HG03280 (cell line): Measurements from ENCODE around the gene EID3.
"Not testable (repeated sequence)": the region's sequence is repeated elsewhere in the genome, so short reads cannot be mapped to it uniquely, and the experiment has no call there.

Experiments
- ATAC-seq: cut with Tn5 transposase; IDR thresholded peaks from one replicate; pipeline ENCODE4 v1.9.1; 2021; ENCODE audit warnings: mild to moderate bottlenecking, moderate library complexity; ENCODE audit not compliant: unreplicated experiment

The EID3 gene

DNA sequence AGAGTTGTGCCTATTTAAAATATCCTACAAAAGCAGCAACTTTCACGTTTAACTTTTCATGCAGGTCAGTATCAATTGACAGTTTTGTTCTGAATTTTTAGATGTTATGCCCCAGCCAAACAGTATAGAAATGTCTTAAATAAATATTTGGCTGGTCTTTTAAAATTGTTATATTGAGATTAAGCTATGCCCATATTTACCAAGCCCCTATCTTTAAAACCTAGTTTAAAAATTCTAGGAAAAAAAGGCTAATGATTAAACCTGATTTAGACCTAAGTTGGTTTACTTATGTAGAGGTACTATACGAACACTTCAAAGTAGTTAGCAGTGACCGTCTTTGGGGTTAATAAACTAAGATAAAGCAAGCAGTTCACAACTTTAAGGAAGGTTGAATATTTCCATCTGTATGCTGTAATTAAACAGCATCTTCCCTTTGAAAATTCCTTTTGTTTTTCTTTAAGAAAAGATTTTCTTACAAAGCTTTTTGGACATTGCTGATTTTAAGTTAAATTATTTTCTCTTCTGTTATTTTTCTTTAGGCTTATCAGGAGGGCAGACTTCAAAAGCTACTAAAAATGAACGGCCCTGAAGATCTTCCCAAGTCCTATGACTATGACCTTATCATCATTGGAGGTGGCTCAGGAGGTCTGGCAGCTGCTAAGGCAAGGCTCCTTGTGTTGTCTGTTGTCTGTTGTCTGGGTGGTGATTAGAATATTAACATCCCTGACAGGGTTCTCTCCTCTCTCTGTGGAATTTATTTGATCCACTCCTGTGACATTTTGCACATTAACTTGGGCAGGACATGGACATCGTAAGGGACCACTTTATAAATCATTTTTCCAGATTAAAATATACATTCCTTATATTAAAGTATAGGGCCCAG, 7.5 kb downstream of the EID3 start:
- ATAC-seq, result no peak

DNA sequence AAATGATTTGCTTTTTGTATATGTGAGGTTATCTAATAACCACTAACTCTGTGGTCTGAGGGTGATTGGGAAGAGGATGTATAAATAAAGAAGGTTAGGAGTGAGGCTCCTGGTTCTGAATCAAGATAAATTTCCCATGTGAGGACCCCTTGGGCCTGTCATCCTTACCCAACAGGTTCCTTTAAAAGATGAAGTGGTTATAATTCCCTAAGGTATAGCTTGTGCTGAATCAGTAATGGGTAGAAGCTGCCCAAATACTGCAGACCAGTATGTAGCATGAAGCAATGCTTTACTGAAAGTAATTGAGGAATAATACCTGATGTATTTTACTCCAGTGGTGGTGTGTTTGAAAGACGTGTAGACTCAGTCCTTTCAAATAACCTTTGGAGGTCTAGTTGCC, 8.7 kb downstream of the EID3 start:
- ATAC-seq, result no peak

DNA sequence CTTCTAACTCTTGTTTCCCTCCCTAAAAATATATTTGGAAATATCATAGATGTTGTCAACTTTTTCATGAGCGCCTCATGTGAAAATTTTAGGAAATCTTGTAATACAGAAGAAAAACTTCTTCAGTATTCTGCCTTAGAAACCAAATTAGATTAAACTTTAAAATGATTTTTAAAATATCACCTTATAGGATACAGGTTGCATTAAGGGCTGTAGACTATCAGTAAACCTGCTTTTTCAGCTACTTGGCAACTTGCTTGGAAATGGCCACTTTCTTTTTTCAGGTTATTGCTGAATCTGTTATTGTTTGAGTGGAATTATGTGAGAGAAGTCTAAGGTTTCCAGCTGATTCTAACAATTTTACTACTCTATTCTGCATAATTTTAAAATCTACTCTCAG, 9.1 kb downstream of the EID3 start:
- no peak for ATAC-seq

DNA sequence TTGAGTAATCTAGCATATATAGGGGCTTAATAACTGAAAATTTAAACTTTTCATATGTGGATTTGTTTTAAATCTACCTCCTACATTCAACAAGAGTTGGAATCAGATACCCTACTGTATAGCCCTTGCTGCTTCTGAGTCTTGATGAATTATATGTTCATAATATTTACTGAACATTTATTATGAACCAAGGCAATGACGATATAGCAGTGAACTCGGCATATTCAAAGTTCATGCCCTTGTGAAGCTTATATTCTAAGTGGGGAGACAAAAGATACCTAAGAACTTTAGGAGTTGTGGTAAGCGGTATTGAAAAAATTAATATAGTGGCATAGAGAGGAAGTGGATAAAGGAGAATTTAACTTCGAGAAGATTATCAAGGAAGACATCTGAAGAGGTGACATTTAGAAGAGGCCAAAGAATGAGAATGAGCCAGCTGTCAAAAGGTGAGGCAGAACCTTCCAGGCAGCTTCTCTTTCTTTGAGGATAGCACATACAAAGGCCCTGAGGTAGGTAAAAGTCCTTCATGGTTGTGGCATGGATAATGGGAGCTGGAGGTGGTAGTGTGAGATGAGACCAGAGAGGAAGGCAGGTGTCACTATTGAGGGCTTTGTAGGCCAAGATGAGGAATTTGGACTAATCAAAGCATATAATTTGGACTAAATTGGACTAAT, 10.2 kb downstream of the EID3 start:
- no peak for ATAC-seq

DNA sequence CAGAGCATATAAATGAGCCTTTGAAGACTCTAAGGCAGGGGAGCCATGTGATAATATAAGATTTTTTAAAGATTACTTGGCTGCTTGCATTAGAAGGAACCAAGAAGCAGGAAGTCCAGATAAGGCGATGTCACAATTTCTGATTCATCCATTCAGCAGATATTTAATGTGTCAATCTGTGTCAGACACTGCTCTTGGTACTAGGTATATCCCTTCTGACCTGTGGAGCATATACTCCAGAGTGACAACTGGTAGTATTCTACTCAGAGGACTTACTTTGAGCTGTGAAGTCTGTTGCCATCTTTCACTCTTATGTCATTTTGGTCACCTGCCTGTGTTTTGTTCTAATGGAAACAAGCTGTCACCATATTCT, 10.7 kb downstream of the EID3 start:
- ATAC-seq, result no peak

DNA sequence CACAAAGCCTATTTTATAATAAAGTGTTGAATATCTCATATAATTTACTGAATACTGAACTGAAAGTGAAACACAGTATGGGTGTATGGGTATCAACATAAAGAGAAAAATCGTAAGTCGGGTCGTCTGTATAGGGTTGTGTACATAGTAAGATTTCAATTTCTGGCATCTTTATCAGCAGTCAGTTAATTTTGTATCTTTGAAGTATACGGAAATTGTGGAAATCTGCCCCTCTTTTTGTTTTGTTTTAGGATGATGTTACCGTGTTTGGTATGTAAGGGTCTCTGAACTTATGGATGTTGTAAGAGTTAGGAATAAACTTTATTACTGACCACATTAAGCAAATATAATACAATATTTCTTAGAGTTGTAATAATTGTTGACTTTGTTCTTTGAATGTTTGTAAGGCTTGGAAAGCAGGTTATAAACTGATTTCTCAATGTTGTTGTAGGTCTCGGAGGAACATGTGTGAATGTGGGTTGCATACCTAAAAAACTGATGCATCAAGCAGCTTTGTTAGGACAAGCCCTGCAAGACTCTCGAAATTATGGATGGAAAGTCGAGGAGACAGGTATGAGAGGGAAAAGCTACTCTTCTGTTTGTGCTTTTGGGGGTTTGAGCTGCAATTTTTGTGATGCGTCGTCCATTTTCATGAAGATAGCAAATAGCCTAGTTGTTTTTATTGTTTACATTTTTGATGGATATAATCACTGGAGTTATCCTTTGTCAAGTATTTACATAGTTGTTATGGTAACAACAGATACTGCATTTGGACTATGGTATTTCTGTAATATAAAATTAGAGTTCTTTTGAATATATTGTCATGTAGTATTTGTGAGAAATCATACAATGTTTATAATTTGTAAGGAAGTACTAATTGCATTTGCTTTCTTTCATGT, 12.0 kb downstream of the EID3 start:
- no peak for ATAC-seq

DNA sequence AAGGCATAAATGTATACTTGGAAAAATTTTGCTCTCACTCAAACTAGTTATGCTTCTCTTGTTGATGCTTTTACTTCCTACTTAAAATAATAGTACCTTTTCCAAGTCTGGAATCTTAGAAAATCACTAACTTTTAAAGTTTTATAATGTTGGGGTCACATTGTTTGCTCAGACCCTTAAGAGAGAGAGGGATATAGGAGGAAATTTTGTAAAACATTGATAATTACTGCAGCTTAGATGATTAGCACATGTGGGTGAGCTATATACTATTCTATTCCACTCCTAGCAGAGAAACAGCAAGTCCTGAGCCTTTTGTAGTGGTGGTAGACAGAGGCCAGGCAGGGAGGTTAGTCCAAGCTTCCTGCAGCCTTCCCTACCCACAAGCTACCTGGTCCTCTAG, 13.4 kb downstream of the EID3 start:
- no peak for ATAC-seq

DNA sequence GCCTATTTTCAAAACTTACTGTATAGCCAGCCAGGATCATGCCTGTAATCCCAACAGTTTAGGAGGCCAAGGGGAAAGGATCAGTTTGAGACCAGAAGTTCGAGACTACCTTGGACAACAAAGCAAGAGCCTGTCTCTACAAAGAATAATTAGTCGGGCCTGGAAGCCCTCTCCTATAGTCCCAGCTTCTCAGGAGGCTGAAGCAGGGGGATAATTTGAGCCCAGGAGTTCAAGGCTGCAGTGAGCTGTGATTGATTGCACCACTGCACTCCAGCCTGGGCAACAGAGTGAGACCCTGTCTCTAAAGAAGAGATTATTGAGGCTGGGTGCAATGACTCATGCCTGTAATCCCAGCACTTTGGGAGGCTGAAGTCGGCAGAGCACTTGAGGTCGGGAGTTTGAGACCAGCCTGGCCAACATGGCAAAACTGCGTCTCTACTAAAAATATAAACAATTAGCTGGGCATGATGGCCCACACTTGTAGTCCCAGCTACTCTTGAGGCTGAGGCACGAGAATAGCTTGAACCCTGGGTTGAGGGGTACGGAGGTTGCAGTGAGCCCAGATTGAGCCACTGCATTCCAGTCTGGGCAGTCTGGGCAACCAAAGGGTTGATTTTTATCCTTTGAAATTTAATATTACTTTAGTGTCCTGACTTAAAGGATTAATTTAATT, 14.1 kb downstream of the EID3 start:
- ATAC-seq, result no peak

DNA sequence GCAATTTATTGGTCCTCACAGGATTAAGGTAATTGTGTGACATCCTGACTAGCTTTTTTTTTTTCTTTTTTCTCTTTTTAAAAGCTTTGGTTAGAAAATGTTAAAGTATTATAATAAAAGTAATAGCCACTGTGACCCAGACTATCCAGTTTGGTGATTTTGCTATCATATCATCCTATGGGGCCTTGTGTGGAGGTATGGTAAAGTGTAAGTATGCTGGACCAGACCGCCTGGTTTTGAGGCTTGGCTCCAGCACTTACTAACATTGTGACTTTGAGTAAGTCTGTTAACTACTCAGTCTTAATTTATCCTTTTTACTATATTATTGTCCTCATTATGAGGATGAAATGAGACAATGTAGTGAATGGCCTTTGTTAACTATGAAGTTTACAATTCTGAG, 15.5 kb downstream of the EID3 start:
- ATAC-seq, result no peak

DNA sequence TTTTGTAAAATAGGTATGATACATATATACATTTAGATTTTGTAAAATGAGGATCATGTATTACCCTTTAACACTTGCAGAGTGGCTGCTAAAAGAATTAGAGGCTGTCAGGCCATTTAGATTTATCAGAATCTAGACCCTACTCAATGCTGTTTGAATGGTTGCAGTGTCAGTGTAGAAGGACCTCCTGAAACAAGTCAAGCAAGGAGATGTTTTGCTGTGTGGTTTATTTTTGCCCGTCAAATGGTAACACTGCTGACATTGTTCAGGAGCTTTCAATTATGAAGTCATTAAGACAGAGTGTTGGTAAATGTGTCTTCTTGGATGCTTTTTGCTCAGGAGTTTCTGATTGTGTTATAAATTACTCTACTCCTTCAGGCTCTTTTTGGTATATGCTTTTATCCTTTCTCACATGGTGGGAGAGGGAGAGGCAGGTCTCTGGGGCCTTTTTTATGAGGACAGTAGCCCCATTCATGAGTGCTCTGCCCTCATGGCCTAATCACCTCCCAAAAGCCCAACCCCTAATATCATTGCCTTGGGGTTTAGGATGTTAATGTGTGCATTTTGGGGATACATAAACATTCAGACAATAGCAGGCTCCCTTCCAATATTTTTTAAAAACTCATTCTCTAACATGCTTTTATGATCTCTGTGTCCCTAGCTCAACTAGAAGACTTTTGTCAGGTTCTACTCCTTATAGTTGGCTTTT, 16.5 kb downstream of the EID3 start:
- ATAC-seq, result no peak

DNA sequence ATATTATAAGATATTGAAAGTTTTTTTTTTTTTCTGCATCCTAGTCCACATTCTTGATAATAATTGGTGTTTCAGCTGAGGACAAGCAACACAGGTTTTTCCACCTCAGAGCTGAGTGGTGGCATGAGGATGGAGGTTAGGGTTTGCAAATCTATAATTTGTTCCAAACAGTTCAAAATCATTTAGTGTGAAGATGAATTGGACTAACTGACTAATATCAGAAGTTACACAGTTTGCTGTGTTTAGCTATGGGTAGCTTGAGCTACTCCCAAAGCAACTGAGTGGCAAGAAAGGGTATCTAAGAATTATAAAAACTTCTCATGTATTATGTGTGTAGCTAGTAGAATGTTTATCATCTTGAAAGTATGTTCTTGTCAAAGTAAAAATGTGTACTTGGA, 17.1 kb downstream of the EID3 start:
- ATAC-seq, result no peak

DNA sequence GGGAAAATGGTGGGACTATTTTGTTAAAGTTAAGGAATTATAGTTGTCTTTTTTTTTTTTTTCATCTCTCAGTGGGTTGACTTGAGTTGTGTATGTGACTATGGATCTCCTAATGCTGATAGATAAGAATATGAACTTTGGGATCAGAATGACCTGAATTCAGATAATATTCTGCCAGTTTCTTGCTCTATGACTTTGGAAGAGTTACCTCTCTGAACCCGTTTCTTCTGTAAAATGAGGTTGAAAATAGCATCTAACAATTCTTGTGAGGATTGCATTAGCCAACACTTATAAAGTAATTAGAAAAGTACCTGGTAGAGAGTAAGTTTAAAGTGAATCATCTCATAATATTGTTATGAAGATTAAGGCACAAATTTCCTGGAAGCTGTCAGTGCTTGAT, 18.4 kb downstream of the EID3 start:
- ATAC-seq, result no peak

DNA sequence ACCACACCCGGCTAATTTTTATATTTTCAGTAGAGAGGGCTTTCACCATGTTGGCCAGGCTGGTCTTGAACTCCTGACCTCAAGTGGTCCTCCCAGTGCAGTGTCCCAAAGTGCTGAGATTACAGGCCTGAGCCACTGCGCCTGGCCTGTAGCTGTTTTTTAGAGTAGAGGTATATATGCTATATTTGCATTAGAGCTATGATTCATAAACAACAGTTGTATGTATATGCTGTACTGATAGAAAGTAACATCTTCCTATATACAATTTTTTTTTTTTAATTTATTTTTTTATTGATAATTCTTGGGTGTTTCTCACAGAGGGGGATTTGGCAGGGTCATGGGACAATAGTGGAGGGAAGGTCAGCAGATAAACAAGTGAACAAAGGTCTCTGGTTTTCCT, 19.0 kb downstream of the EID3 start:
- ATAC-seq, result not testable (repeated sequence)

DNA sequence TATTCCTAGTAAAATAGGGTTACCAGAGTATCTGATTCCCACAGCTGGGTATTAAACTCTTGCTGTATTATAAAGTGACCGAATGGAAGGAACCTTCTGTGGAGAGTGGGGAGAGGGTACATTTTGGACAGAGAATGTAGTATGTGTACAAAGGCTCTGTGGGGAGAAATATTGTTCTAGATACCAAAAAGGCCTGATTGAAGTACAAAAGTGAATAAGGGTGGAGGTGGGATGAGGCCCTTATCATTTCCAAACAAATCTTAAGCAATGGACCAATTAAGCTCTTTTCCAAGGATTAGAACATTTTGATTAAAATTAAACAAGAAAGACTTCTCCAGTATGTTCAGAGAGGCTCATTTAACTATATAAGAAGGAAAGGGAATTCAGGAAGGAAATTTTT, 20.4 kb downstream of the EID3 start:
- ATAC-seq, result no peak

DNA sequence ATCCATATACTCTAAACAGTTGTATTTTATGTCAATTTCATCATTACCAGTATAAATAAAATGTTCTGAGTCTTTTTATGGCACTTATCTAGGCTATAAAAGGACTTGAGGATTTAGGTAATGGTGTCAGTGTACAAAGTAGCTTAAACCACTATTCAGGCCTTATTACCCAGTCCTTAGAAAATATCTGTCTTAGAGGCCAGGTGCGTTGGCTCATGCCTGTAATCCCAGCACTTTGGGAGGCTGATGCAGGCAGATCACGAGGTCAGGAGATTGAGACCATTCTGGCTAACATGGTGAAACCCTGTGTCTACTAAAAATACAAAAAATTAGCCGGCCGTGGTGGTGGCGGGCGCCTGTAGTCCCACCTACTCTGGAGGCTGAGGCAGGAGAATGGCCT, 24.7 kb downstream of the EID3 start:
- not testable (repeated sequence) for ATAC-seq

DNA sequence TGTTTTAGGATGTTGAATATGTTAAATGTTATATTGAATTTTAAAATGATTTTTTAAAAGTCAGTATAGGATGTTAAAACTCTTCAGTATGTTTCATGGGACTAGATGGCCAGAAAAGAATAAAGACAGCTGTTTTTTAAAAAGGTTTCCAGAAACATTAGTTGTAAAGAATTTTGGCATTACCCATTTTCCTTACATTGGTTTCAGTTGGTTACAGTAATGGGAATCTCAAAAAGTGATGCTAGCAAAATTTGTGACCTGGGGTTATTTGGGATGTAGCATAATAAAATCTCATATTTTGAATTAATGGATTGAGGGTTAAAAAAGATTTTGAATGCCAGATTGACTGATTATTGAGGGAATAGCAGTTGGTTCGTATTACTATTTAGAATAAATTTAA, 25.3 kb downstream of the EID3 start:
- ATAC-seq, result no peak

DNA sequence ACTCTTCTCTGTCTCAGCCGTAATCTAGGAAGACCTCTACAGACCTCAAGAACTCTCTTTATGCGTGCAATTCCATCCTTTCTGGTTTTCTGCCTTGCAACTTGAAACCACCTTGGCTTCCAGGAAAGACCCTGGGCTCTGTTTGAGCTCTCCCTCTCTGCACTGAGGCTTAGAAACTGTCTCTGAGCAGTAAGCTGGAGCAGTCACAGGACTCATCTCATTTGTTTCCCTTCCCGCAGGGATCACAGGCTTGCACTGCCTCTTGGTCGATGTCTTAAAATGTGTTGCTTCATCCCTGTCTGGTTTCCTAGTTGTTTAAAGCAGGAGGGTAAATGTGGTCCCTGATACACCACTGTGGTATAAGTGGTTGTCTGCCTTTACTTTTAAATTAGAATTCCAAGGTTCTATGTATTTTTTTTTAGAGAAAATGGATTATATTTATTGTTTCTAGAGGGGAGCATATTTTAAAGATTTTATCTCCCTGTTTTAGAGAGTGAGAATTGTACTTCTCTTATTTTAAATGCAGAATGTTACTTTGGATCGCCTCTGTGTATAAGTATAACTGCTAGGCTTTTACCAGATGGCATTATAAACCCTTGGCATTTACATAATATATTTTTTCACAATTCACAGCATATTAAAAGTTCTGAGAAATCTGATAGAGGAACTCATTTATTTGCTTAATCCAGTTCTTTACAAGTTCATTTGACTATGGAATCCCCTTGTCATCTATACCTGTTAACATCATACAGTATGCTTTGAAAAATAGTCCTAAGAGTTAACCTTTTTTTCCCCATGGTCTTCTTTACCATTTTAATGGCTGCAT, 26.4 kb downstream of the EID3 start:
- no peak for ATAC-seq

DNA sequence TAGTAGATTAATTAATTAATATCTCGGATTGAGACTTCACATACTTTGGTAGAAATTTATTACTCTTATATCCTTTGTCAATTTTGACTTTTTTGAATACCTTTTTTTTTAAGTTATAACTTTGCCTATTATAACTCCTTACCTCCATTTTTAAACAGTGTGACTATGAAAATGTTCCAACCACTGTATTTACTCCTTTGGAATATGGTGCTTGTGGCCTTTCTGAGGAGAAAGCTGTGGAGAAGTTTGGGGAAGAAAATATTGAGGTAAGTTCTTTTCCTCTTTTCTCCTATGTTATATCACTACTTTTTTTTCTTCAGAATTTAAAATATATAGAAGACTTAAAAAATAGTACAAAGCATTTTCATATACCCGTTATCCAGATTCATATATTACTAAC, 27.8 kb downstream of the EID3 start:
- no peak for ATAC-seq

DNA sequence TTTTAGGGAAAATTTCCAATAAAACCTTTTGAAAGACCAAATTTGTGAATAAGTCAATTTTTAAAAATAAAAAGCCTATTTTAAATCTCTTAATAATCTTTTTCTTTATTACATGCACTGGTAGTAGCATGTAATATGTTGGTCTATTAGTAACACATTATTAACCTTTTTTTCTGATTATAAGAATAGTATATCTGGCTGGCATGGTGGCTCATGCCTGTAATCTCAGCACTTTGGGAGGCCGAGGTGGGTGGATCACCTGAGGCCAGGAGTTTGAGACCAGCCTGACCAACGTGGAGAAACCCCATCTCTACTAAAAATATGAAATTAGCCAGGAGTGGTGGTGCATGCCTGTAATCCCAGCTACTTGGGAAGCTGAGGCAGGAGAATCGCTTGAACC, 28.7 kb downstream of the EID3 start:
- ATAC-seq, result not testable (repeated sequence)
